PC-9 (cell line): Measurements from ENCODE around the gene NR4A3. TPM values are rescaled to one million over a fixed set of nuclear protein-coding genes. Genes with fewer than 3 reads are reported as not detected.
A peak's percentile ranks its signal among the peaks of the same experiment; 100 is the strongest.

Experiments used
- BruUV-seq: library from RNA; stranded (reverse); fragments of 400-500 nt; replicated peaks from 2 replicates; lab custom pipeline; 2021; lab: Mats Ljungman, UMichigan
- CTCF ChIA-PET: fragments of 300-600 bp; sonication (Branson Sonifier 250); formaldehyde crosslinking; loops from one replicate; lab custom pipeline; 2022; ENCODE audit warnings: antibody characterized with exemption; lab: Charles Lee
- POLR2A ChIA-PET: fragments of 300-600 bp; sonication (Branson Sonifier 250); formaldehyde crosslinking; loops from one replicate; lab custom pipeline; 2022; ENCODE audit warnings: antibody characterized with exemption; ENCODE audit not compliant: unreplicated experiment; lab: Charles Lee
- DNase-seq, 2 experiments: peaks; one replicate each; pipeline versions ENCODE4 v3.0.0 to v3.0.0-alpha.2; 2015 to 2022; ENCODE audit warnings: mixed read lengths in 1 of 2
- H2AFZ ChIP-seq: fragments of 200-600 bp; sonication (generic); 2 replicates; pipeline ENCODE4 v1.8.1; 2017; ENCODE audit warnings: antibody characterized with exemption
- H3F3A ChIP-seq: fragments of 200-600 bp; sonication (generic); 2 replicates; pipeline ENCODE4 v1.8.1; 2017; ENCODE audit warnings: antibody characterized with exemption, mild to moderate bottlenecking, low read depth; ENCODE audit not compliant: insufficient read depth
- H3K27ac ChIP-seq: fragments of 200-600 bp; sonication (generic); 2 replicates; pipeline ENCODE4 v1.6.1; 2016; ENCODE audit warnings: mixed run types
- H3K27me3 ChIP-seq: fragments of 200-600 bp; sonication (generic); 2 replicates; pipeline ENCODE4 v1.6.1; 2016; ENCODE audit warnings: low read depth, mixed run types; ENCODE audit not compliant: insufficient read depth
- H3K36me3 ChIP-seq: fragments of 200-600 bp; sonication (generic); 2 replicates; pipeline ENCODE4 v1.6.1; 2016; ENCODE audit warnings: low read depth, mixed run types
- H3K4me1 ChIP-seq: fragments of 200-600 bp; sonication (generic); replicated peaks from 2 replicates; pipeline ENCODE4 v1.6.1; 2016; ENCODE audit warnings: mixed run types; ENCODE audit not compliant: insufficient read depth
- H3K4me2 ChIP-seq: fragments of 200-600 bp; sonication (generic); 2 replicates; pipeline ENCODE4 v1.6.1; 2017; ENCODE audit warnings: mixed run types
- H3K4me3 ChIP-seq: fragments of 200-600 bp; sonication (generic); 2 replicates; pipeline ENCODE4 v1.6.1; 2016; ENCODE audit warnings: mixed run types
- H3K79me2 ChIP-seq: fragments of 200-600 bp; sonication (generic); 2 replicates; pipeline ENCODE4 v1.6.1; 2017; ENCODE audit warnings: low read depth, mixed run types
- H3K9me2 ChIP-seq: fragments of 200-600 bp; sonication (generic); 2 replicates; pipeline ENCODE4 v1.8.1; 2017; ENCODE audit warnings: mild to moderate bottlenecking; ENCODE audit not compliant: insufficient read depth
- H3K9me3 ChIP-seq: fragments of 200-600 bp; sonication (generic); 2 replicates; pipeline ENCODE4 v1.8.1; 2016; ENCODE audit warnings: low read depth; ENCODE audit not compliant: insufficient read depth
- H4K20me1 ChIP-seq: fragments of 200-600 bp; sonication (generic); 2 replicates; pipeline ENCODE4 v1.8.1; 2017; ENCODE audit not compliant: insufficient read depth
- EZH2 ChIP-seq: fragments of 200-600 bp; sonication (generic); IDR thresholded peaks from 2 replicates; pipeline ENCODE4 v1.8.0; 2017; ENCODE audit warnings: antibody characterized with exemption, low read depth
- intact Hi-C: fragments of 100-400 bp; cut with micrococcal nuclease; formaldehyde crosslinking; loops from one replicate; pipeline ENCODE4 v1.10.0; 2022; ENCODE audit not compliant: unreplicated experiment
- total RNA-seq: library from RNA; stranded (reverse); gene quantifications from 2 replicates; pipeline ENCODE4 v1.2.3, GENCODE V29; 2021
- TF ChIP-seq, protein P1 (sequence below): fragments of 200-600 bp; sonication (generic); conservative IDR thresholded peaks from 2 replicates; pipeline ENCODE4 v1.6.1; 2017; ENCODE audit warnings: mixed run types, antibody characterized with exemption, mild to moderate bottlenecking, moderate library complexity

The NR4A3 gene
- total RNA-seq, 1 experiment from 2014 or later = not detected

GRCh38 chr9:99823681-99824377 is 2.1 kb downstream of the NR4A3 start:
- H2AFZ ChIP-seq = peak overlapping the region; percentile 94
- no peaks in the 10 kb centered on the region for H3K36me3 ChIP-seq
- TF ChIP-seq EZH2 = no peak
- TF ChIP-seq, protein P1, sequence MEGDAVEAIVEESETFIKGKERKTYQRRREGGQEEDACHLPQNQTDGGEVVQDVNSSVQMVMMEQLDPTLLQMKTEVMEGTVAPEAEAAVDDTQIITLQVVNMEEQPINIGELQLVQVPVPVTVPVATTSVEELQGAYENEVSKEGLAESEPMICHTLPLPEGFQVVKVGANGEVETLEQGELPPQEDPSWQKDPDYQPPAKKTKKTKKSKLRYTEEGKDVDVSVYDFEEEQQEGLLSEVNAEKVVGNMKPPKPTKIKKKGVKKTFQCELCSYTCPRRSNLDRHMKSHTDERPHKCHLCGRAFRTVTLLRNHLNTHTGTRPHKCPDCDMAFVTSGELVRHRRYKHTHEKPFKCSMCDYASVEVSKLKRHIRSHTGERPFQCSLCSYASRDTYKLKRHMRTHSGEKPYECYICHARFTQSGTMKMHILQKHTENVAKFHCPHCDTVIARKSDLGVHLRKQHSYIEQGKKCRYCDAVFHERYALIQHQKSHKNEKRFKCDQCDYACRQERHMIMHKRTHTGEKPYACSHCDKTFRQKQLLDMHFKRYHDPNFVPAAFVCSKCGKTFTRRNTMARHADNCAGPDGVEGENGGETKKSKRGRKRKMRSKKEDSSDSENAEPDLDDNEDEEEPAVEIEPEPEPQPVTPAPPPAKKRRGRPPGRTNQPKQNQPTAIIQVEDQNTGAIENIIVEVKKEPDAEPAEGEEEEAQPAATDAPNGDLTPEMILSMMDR = no peak
- ChIA-PET CTCF (interaction anchor here (0.6 kb wide), 1 partner anchor 191 kb away, joined by 3 read pairs; no protein-coding TSS in a partner anchor), POLR2A (interaction anchor here (0.6 kb wide), 2 partner anchors 1759 to 1952 kb away, joined by 6 to 7 read pairs; no protein-coding TSS in a partner anchor)
- H3K79me2 ChIP-seq = no peaks in the 10 kb centered on the region
- H3K4me3 ChIP-seq = peak overlapping the region; percentile 87
- no peaks in the 10 kb centered on the region for H4K20me1 ChIP-seq
- peaks cover 9% of the 10 kb centered on the region; the same call in 1 of the 2 replicates for H3F3A ChIP-seq
- intact Hi-C loops = loop anchor here (5.0 to 10.0 kb wide), 4 partner anchors 141 to 1573 kb away; partner anchors contain the start of genes MRPL50, MSANTD3 and ZNF189
- H3K27me3 ChIP-seq = peaks cover 20% of the 10 kb centered on the region
- no peaks in the 10 kb centered on the region for H3K9me2 ChIP-seq
- no peaks in the 10 kb centered on the region for H3K9me3 ChIP-seq
- peak in 1 of 2 experiments; percentile 33 for DNase-seq
- BruUV-seq = no TSS peak
- no peak overlapping the region for H3K27ac ChIP-seq
- H3K4me2 ChIP-seq = peak overlapping the region; percentile 93
- peaks cover 21% of the 10 kb centered on the region for H3K4me1 ChIP-seq

DNA sequence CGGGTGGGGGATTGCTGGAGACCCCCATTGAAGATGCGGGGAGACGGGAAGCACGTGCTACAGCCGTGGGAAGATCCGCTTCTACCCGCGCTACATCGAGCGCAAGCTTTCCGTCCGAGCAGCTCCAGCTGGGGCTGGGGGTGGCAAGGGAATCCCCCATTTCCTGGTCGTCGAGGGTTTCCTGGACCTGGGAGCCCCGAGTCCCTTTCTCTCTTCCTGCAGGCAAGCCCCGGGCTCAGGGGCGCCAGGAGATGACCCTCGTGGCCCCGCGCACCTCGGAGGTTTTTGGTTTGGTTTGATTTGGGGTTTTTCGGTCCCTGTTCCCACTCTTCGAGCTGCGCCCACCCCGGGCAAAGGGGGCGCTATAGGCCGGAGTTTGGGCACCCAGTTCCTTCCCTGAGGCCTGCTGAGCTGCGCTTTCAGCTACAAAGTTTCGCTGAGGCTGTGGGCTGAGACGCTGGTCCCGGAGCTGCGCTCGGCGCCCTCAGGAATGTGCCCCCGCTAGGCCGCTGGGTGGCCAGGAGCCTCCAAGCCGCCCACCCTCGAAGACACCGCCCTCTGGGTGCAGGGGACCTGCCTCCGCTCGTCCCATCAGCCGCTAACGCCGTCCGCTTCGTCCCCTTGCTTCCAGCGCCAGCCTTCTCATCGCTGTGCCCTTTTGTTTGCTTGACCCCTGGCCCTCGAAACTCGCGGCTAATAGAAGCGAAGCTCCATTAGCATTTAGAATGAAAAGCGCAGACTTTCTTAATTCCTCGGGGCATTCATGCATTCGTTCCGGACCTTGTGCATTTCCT is 2.9 kb downstream of the NR4A3 start:
- Histone ChIP-seq H3K27ac (no peak overlapping the region), H3K4me1 (peaks cover 20% of the 10 kb centered on the region; the same call in 1 of the 2 replicates), H3K79me2 (no peaks in the 10 kb centered on the region), H3K4me3 (peak overlapping the region; percentile 87; the same call in 1 of the 2 replicates), H3K9me2 (no peaks in the 10 kb centered on the region), H2AFZ (no peak overlapping the region; the same call in 1 of the 2 replicates), H3F3A (peaks cover 9% of the 10 kb centered on the region; the same call in 1 of the 2 replicates), H3K4me2 (peak overlapping the region; percentile 93), H3K27me3 (peaks cover 20% of the 10 kb centered on the region), H3K9me3 (no peaks in the 10 kb centered on the region), H4K20me1 (no peaks in the 10 kb centered on the region), H3K36me3 (no peaks in the 10 kb centered on the region)
- no TSS peak for BruUV-seq
- intact Hi-C loops = loop anchor here (5.0 to 10.0 kb wide), 4 partner anchors 140 to 1573 kb away; partner anchors contain the start of genes MRPL50, MSANTD3 and ZNF189
- POLR2A ChIA-PET = interaction anchor here (0.6 kb wide), 1 partner anchor 1953 kb away, joined by 7 read pairs; no protein-coding TSS in a partner anchor
- DNase-seq = peak in 1 of 2 experiments; percentile 34
- CTCF ChIA-PET = interaction anchor here (0.6 kb wide), 3 partner anchors 15 to 663 kb away, joined by 3 read pairs; no protein-coding TSS in a partner anchor
- no peak for TF ChIP-seq EZH2
- TF ChIP-seq, protein P1 = 0 out of 2 replicates have a peak, but pooled peaks have one; percentile 34
